Transverse colon (tissue), 4 donors: ENCODE data around the gene CAMKK1. TPM values are rescaled to one million over a fixed set of nuclear protein-coding genes. Genes with fewer than 3 reads are reported as not detected.

Source experiments
- DNase-seq: peaks from one replicate; pipeline ENCODE4 v3.0.0-alpha.2; 2019
- H3K27ac ChIP-seq, 4 donors: fragments of 200-600 bp; sonication (generic); 2 replicates each; pipeline ENCODE4 v1.5.1; 2016 to 2018; ENCODE audit warnings: inconsistent platforms in 4 of 4
- H3K27me3 ChIP-seq: fragments of 200-600 bp; sonication (generic); 2 replicates; pipeline ENCODE4 v1.5.1; 2017; ENCODE audit warnings: inconsistent platforms
- H3K36me3 ChIP-seq, 4 donors: fragments of 200-600 bp; sonication (generic); 2 replicates each; pipeline ENCODE4 v1.5.1; 2017 to 2019; ENCODE audit warnings: inconsistent platforms in 4 of 4
- H3K4me1 ChIP-seq, 4 donors: fragments of 200-600 bp; sonication (generic); 2 replicates each; pipeline ENCODE4 v1.5.1; 2017 to 2020; ENCODE audit warnings: inconsistent platforms in 4 of 4
- H3K4me3 ChIP-seq, 4 donors: fragments of 200-600 bp; sonication (generic); 1 replicate in 1 of 4; 2 replicates in 3 of 4; pipeline versions ENCODE4 v1.5.1 to v1.6.1; 2017 to 2019; ENCODE audit warnings: inconsistent platforms in 4 of 4
- H3K9me3 ChIP-seq, 2 donors: fragments of 200-600 bp; sonication (generic); 2 replicates each; pipeline ENCODE4 v1.5.1; 2017 to 2019; ENCODE audit warnings: inconsistent platforms in 2 of 2
- EP300 ChIP-seq: sonication (generic); formaldehyde crosslinking; IDR thresholded peaks from one replicate; pipeline ENCODE4 v1.6.1; 2017; ENCODE audit warnings: antibody characterized with exemption, low read depth
- POLR2A ChIP-seq: fragments of 450-650 bp; IDR thresholded peaks from one replicate; pipeline ENCODE4 v1.6.1; 2016; ENCODE audit warnings: antibody characterized with exemption, mild to moderate bottlenecking, moderate library complexity
- POLR2AphosphoS5 ChIP-seq, 3 donors: sonication (generic); formaldehyde crosslinking; IDR thresholded peaks; one replicate each; pipeline ENCODE4 v1.6.1; 2016; ENCODE audit warnings: antibody characterized with exemption in 3 of 3
- WGBS, 2 donors: methylation state at CpG; one replicate each; pipeline ENCODE4 v1.1.5; 2018; ENCODE audit warnings: low coverage in 1 of 2; 5-methylcytosine and 5-hydroxymethylcytosine counted together
- in situ Hi-C, 4 donors: fragments of 200-750 bp; cut with MboI; loops; one replicate each; pipeline versions ENCODE4 v1.15.0 to v1.15.1; 2017; ENCODE audit warnings: low sequenced_read_pairs in 3 of 4, low pct_ligation_motif_present in 1 of 4, low pct_unique_long_range_greater_than_20kb in 1 of 4
- intact Hi-C: fragments of 100-400 bp; cut with DNase I; formaldehyde crosslinking; loops from one replicate; pipeline ENCODE4 v1.15.1; 2023; ENCODE audit warnings: low total_unique reads
- total RNA-seq, 4 donors: library from RNA; depleted of rRNA; stranded (reverse); fragments of >200 nt; gene quantifications; one replicate each; pipeline ENCODE4 v1.1.0, GENCODE V29; 2016
- TF ChIP-seq, protein P1 (sequence below), 5 experiments: fragments of 200-600 bp in 3 of 5; fragments of 450-650 bp in 2 of 5; sonication (generic) in 3 of 5; IDR thresholded peaks; 1 replicate in 2 of 5; 2 replicates in 3 of 5; pipeline ENCODE4 v1.5.1; 2016 to 2017; ENCODE audit warnings: antibody characterized with exemption in 5 of 5, inconsistent platforms in 3 of 5, mild to moderate bottlenecking in 2 of 5, moderate library complexity in 1 of 5

CAMKK1 gene
- total RNA-seq, 4 donors from 2014 or later, result 2.9 to 31.0 (median 5.0) TPM

DNA sequence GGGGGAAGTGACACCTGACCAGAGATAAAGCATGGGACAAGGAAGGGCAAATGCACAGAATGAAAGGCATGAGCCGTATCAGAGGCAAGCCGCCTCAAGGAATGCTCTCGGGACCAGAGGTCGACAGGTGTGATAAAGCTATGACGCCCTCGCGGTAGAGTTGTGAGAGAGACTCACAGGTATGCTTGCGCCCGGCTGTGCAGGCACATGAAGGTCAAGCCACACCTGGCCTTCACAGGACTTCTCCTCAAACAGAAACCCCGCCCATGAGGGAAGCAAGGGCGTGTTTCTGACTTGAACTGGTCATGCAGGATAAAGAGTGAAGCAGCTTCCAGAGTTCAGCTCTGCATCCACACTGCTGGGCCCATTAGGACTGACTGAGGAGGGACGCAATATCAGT lies 54.6 kb downstream of the CAMKK1 start:
- Histone ChIP-seq H3K4me1 (peaks cover 7 to 15% (median 12%) of the 10 kb centered on the region in 4 donors), H3K36me3 (peaks cover 0 to 23% (median 9%) of the 10 kb centered on the region in 4 donors), H3K9me3 (no peaks in the 10 kb centered on the region), H3K4me3 (no peak overlapping the region), H3K27ac (peak overlapping the region; percentile 52 to 77 (median 70)), H3K27me3 (no peaks in the 10 kb centered on the region)
- intact Hi-C loops, result no loop called here
- in situ Hi-C loops, result loop anchor here in 2 of 4 donors (25.0 kb wide), 1 partner anchor 101 kb away; no protein-coding TSS in a partner anchor
- TF ChIP-seq POLR2AphosphoS5 (IDR thresholded peaks at IDR 0.05), result peak in 2 of 3 donors; percentile 63 to 84
- TF ChIP-seq, protein P1, sequence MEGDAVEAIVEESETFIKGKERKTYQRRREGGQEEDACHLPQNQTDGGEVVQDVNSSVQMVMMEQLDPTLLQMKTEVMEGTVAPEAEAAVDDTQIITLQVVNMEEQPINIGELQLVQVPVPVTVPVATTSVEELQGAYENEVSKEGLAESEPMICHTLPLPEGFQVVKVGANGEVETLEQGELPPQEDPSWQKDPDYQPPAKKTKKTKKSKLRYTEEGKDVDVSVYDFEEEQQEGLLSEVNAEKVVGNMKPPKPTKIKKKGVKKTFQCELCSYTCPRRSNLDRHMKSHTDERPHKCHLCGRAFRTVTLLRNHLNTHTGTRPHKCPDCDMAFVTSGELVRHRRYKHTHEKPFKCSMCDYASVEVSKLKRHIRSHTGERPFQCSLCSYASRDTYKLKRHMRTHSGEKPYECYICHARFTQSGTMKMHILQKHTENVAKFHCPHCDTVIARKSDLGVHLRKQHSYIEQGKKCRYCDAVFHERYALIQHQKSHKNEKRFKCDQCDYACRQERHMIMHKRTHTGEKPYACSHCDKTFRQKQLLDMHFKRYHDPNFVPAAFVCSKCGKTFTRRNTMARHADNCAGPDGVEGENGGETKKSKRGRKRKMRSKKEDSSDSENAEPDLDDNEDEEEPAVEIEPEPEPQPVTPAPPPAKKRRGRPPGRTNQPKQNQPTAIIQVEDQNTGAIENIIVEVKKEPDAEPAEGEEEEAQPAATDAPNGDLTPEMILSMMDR (IDR thresholded peaks at IDR 0.05), result no peak
- no peak for TF ChIP-seq EP300
- peak; percentile 36 for TF ChIP-seq POLR2A
- peak; percentile 91 for DNase-seq
- WGBS, 2 donors, result 52 to 69% methylated on average over 6 to 12 of the region's 12 CpGs

DNA sequence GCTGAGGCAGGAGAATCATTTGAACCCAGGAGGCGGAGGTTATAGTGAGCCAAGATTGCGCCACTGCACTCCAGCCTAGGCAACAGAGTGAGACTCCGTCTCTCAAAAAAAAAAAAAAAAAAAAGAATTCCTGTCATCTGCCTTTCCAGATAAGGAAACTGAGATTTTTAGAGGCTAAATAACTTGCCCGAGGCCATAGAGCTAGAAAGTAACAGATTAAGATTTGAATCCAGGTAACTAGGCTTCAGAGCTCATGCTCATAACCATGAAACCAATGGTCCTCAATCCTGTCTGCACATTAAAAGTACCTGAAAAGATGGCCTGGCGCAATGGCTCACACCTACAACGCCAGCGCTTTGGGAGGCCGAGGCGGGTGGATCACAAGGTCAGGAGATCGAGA lies 56.3 kb downstream of the CAMKK1 start:
- intact Hi-C loops (no loop called here), in situ Hi-C loops (loop anchor here in 2 of 4 donors (25.0 kb wide), 1 partner anchor 99 kb away; no protein-coding TSS in a partner anchor)
- Histone ChIP-seq H3K36me3 (peaks cover 0 to 23% (median 9%) of the 10 kb centered on the region in 4 donors), H3K27me3 (no peaks in the 10 kb centered on the region), H3K9me3 (no peaks in the 10 kb centered on the region), H3K4me3 (no peak overlapping the region), H3K4me1 (peaks cover 7 to 15% (median 12%) of the 10 kb centered on the region in 4 donors), H3K27ac (no peak overlapping the region)
- no peak for DNase-seq
- WGBS, 2 donors, result 97% methylated on average over 10 of the region's 10 CpGs; no CpG with 5 or more reads in 1 of the 2 donors
- TF ChIP-seq EP300 (no peak), POLR2A (no peak), POLR2AphosphoS5 (IDR thresholded peaks at IDR 0.05) (no peak)
- TF ChIP-seq, protein P1 (IDR thresholded peaks at IDR 0.05), result no peak

DNA sequence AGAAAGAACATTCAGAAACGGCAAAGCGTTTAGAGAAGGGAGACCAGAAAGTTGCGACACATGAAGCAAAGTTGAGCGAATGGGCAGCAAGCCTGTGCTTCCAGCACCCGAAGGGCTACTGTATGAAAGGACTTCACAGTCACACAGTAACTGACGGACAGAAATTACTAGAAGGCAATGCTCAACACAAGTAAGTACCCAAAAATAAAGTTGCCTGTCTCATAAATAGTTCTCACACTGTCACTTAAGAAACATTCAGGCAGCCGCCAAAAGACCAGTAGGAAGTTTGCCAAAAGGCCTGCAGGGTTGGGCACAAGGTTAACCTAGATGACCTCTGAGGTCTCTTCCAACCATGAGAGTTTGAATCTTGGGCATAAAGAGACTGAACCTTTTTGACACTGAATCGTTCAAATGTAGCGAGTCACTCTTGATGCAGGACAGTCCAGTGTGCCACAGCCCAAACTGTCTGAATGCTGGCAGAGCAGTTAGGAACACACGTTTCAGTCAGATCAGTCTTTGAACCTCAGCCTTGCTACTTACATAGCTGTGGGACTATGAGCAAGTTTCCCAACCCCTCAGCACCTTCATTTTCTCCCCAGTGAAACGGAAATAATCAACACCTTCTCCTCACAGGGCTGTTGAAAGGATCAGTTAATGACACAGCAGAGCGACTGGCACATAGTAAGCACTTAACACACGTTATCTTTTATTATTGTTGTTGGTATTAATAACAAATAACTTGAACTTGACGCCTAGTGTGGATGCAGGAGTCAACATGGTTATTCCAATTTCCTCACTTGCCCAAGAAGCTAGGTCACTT lies 57.2 kb downstream of the CAMKK1 start:
- TF ChIP-seq EP300 (no peak), POLR2A (no peak), POLR2AphosphoS5 (IDR thresholded peaks at IDR 0.05) (no peak)
- TF ChIP-seq, protein P1 (IDR thresholded peaks at IDR 0.05), result no peak
- DNase-seq, result no peak
- H3K9me3 ChIP-seq, result no peaks in the 10 kb centered on the region
- no peak overlapping the region for H3K4me3 ChIP-seq
- 79 to 88% methylated on average over 3 to 14 of the region's 14 CpGs for WGBS, 2 donors
- intact Hi-C loops, result no loop called here
- in situ Hi-C loops, result loop anchor here in 2 of 4 donors (25.0 kb wide), 1 partner anchor 98 kb away; no protein-coding TSS in a partner anchor
- peaks cover 0 to 21% (median 9%) of the 10 kb centered on the region in 4 donors for H3K36me3 ChIP-seq
- no peaks in the 10 kb centered on the region for H3K27me3 ChIP-seq
- H3K27ac ChIP-seq, result no peak overlapping the region
- H3K4me1 ChIP-seq, result peaks cover 7 to 15% (median 12%) of the 10 kb centered on the region in 4 donors

DNA sequence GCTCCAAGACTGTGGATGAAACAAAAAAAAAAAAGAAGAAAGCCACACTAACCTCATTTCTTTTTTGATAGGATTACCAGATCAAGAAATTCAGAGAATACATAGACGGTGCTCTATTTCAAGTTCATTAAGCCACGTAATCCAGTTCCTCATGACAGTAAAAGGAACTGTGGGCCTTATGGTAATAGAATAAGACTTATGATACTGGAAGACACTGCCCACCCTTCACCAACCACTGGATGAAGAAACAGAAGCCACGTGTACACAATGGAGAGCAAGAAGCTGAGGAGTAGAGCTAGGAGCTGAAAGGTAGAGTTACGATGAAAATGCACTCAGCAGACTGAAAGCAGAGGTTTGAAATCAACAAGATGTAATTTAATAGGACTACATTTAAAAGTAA lies 58.0 kb downstream of the CAMKK1 start:
- Histone ChIP-seq H3K9me3 (no peaks in the 10 kb centered on the region), H3K36me3 (peaks cover 0 to 14% (median 7%) of the 10 kb centered on the region in 4 donors), H3K4me1 (peaks cover 7 to 15% (median 12%) of the 10 kb centered on the region in 4 donors), H3K27ac (no peak overlapping the region), H3K27me3 (no peaks in the 10 kb centered on the region), H3K4me3 (no peak overlapping the region)
- TF ChIP-seq EP300 (no peak), POLR2A (no peak), POLR2AphosphoS5 (IDR thresholded peaks at IDR 0.05) (no peak)
- TF ChIP-seq, protein P1 (IDR thresholded peaks at IDR 0.05), result no peak
- 85 to 88% methylated on average over 4 of the region's 4 CpGs for whole genome bisulfite sequencing, 2 donors
- intact Hi-C loops (no loop called here), in situ Hi-C loops (loop anchor here in 2 of 4 donors (25.0 kb wide), 1 partner anchor 98 kb away; no protein-coding TSS in a partner anchor)
- DNase-seq, result no peak
